GM12878 (cell line): ENCODE data around the gene GPRIN1. TPM values are rescaled to one million over a fixed set of nuclear protein-coding genes. Genes with fewer than 3 reads are reported as not detected.

Experiments
- ATAC-seq: fragments of 200-7000 bp; cut with Tn5 transposase; 3 replicates; pipeline ENCODE4 v1.9.1; 2020; ENCODE audit warnings: mild to moderate bottlenecking, moderate library complexity
- BruUV-seq: library from RNA; stranded (reverse); fragments of 400-500 nt; replicated peaks from 2 replicates; lab custom pipeline; 2021; lab: Mats Ljungman, UMichigan
- CTCF ChIA-PET: fragments of 300-600 bp; sonication (Branson Sonifier 250); formaldehyde crosslinking; extraction: SDS; loops from one replicate; lab custom pipeline; 2021; ENCODE audit warnings: inconsistent platforms; lab: Yijun Ruan, JAX
- POLR2A ChIA-PET: fragments of 350-600 bp; formaldehyde crosslinking; extraction: SDS; loops from one replicate; lab custom pipeline; 2021; ENCODE audit warnings: inconsistent platforms; lab: Charles Lee
- RAD21 ChIA-PET: fragments of 300-600 bp; sonication (Branson Sonifier 250); formaldehyde crosslinking; loops from one replicate; lab custom pipeline; 2023; ENCODE audit warnings: antibody characterized with exemption; ENCODE audit not compliant: unreplicated experiment; lab: Charles Lee
- SMC1A ChIA-PET: fragments of 300-600 bp; sonication (Branson Sonifier 250); formaldehyde crosslinking; loops from one replicate; lab custom pipeline; 2023; ENCODE audit not compliant: unreplicated experiment, uncharacterized antibody; lab: Charles Lee
- DNase-seq: peaks from one replicate; pipeline ENCODE4 v3.0.0-alpha.2; 2011; ENCODE audit warnings: low read depth, low spot score
- FAIRE-seq: peaks from 3 replicates; lab custom pipeline; 2011; peaks lifted over from hg19 to GRCh38; lab: Jason Lieb, UNC
- H2AFZ ChIP-seq: 2 replicates; pipeline ENCODE4 v1.6.0; 2011; ENCODE audit warnings: low read depth, low read length, control low read depth; ENCODE audit not compliant: control insufficient read depth
- H3K27ac ChIP-seq: 2 replicates; pipeline ENCODE4 v1.5.1; 2011; ENCODE audit warnings: control low read depth; ENCODE audit not compliant: control insufficient read depth, insufficient read depth
- H3K27me3 ChIP-seq, 2 experiments: replicated peaks in 1 of 2; 2 replicates each; pipeline versions ENCODE4 v1.6.0 to v1.6.1; 2011; ENCODE audit warnings: low read length in 1 of 2; ENCODE audit not compliant: control insufficient read depth in 2 of 2, insufficient read depth in 2 of 2
- H3K36me3 ChIP-seq, 2 experiments: 2 replicates each; pipeline ENCODE4 v1.5.1; 2011; ENCODE audit warnings: low read length in 1 of 2; ENCODE audit not compliant: control insufficient read depth in 2 of 2, insufficient read depth in 2 of 2
- H3K4me1 ChIP-seq: 2 replicates; pipeline ENCODE4 v1.6.1; 2011; ENCODE audit warnings: mild to moderate bottlenecking, low read length, moderate library complexity, mixed read lengths; ENCODE audit not compliant: control insufficient read depth, insufficient read depth
- H3K4me2 ChIP-seq: 2 replicates; pipeline ENCODE4 v1.6.0; 2011; ENCODE audit warnings: control low read depth; ENCODE audit not compliant: control insufficient read depth, insufficient read depth
- H3K4me3 ChIP-seq: fragments of 200-600 bp; sonication (generic); 2 replicates; pipeline ENCODE4 v1.5.1; 2016
- H3K79me2 ChIP-seq: 2 replicates; pipeline ENCODE4 v1.6.0; 2011; ENCODE audit warnings: low read length; ENCODE audit not compliant: control insufficient read depth, insufficient read depth
- H3K9ac ChIP-seq: 2 replicates; pipeline ENCODE4 v1.8.0; 2011; ENCODE audit warnings: low read length, control low read depth, mixed read lengths; ENCODE audit not compliant: control insufficient read depth, insufficient read depth
- H3K9me3 ChIP-seq: replicated peaks from 3 replicates; pipeline ENCODE4 v1.5.1; 2011; ENCODE audit warnings: mild to moderate bottlenecking, low read length; ENCODE audit not compliant: control insufficient read depth, insufficient read depth
- H4K20me1 ChIP-seq: 2 replicates; pipeline ENCODE4 v1.6.0; 2011; ENCODE audit not compliant: control insufficient read depth, insufficient read depth
- BCL3 ChIP-seq: IDR thresholded peaks from 2 replicates; pipeline ENCODE4 v1.6.1; 2011; ENCODE audit warnings: borderline replicate concordance, low read depth, mild to moderate bottlenecking, moderate library complexity, low read length; ENCODE audit not compliant: insufficient read depth, poor library complexity, severe bottlenecking
- CBX3 ChIP-seq: fragments of 200-600 bp; sonication (generic); IDR thresholded peaks from 2 replicates; pipeline ENCODE4 v1.6.1; 2016; ENCODE audit warnings: low read depth, borderline replicate concordance
- CTCF ChIP-seq, 3 experiments: IDR thresholded peaks in 2 of 3; conservative IDR thresholded peaks in 1 of 3; 2 replicates each; pipeline ENCODE4 v1.5.1; 2011; ENCODE audit warnings: low read depth in 3 of 3, low read length in 3 of 3, mild to moderate bottlenecking in 3 of 3, control low read depth in 2 of 3, moderate library complexity in 2 of 3, inconsistent platforms in 1 of 3, mixed read lengths in 1 of 3; ENCODE audit not compliant: control insufficient read depth in 2 of 3, insufficient read depth in 1 of 3; ENCODE audit errors: extremely low read depth in 1 of 3
- EED ChIP-seq: sonication (generic); IDR thresholded peaks from 2 replicates; pipeline ENCODE4 v1.6.1; 2016; ENCODE audit warnings: antibody characterized with exemption, low read depth
- EP300 ChIP-seq, 2 experiments: fragments of 150-350 bp in 1 of 2; IDR thresholded peaks; 2 replicates each; pipeline ENCODE4 v1.6.1; 2011 to 2012; ENCODE audit warnings: low read depth in 2 of 2, low read length in 2 of 2, borderline replicate concordance in 1 of 2, improper control_type of control experiment in 1 of 2, inconsistent platforms in 1 of 2; ENCODE audit not compliant: control insufficient read depth in 1 of 2
- EZH2 ChIP-seq: IDR thresholded peaks from 2 replicates; pipeline ENCODE4 v1.6.1; 2012; ENCODE audit warnings: low read depth, mild to moderate bottlenecking, control low read depth, inconsistent platforms, low read length, borderline replicate concordance; ENCODE audit not compliant: control insufficient read depth
- IKZF1 ChIP-seq: fragments of 450-650 bp; conservative IDR thresholded peaks from 2 replicates; pipeline ENCODE4 v1.6.1; 2017; ENCODE audit warnings: antibody characterized with exemption, mild to moderate bottlenecking
- MAX ChIP-seq: IDR thresholded peaks from 2 replicates; pipeline ENCODE4 v1.6.1; 2012; ENCODE audit warnings: low read depth, low read length, improper control_type of control experiment
- POLR2AphosphoS2 ChIP-seq: IDR thresholded peaks from 2 replicates; pipeline ENCODE4 v1.6.1; 2011; ENCODE audit warnings: low read depth, mild to moderate bottlenecking, low read length, improper control_type of control experiment, moderate library complexity
- SPI1 ChIP-seq: IDR thresholded peaks from 2 replicates; pipeline ENCODE4 v1.6.1; 2011; ENCODE audit warnings: low read depth, mild to moderate bottlenecking, low read length, moderate library complexity, borderline replicate concordance; ENCODE audit not compliant: insufficient read depth
- ZBTB11 ChIP-seq: fragments of 450-650 bp; formaldehyde crosslinking; IDR thresholded peaks from 2 replicates; pipeline ENCODE4 v1.5.0; 2022; ENCODE audit warnings: mild to moderate bottlenecking, missing genetic modification characterization
- ZNF217 ChIP-seq: fragments of 450-650 bp; IDR thresholded peaks from 2 replicates; pipeline ENCODE4 v1.6.1; 2017; ENCODE audit warnings: antibody characterized with exemption, mild to moderate bottlenecking
- ZNF274 ChIP-seq: IDR thresholded peaks from one replicate; pipeline ENCODE4 v1.8.0; 2011; ENCODE audit not compliant: insufficient read length, insufficient read depth
- ZNF384 ChIP-seq: IDR thresholded peaks from 2 replicates; pipeline ENCODE4 v1.6.1; 2012; ENCODE audit warnings: low read depth, mild to moderate bottlenecking, low read length, improper control_type of control experiment, borderline replicate concordance
- WGBS: methylation state at CpG from one replicate; pipeline ENCODE4 v1.1.6; 2016; ENCODE audit warnings: low lambda C conversion rate; ENCODE audit not compliant: insufficient replicate concordance, insufficient coverage; ENCODE audit errors: missing lambda C conversion rate; 5-methylcytosine and 5-hydroxymethylcytosine counted together
- in situ Hi-C: fragments of 300-500 bp; cut with MboI; formaldehyde crosslinking; loops from 9 replicates; pipeline ENCODE4 v1.14.3; 2018; ENCODE audit warnings: mixed read lengths
- intact Hi-C: fragments of 100-400 bp; cut with micrococcal nuclease; formaldehyde crosslinking; loops from one replicate; pipeline ENCODE4 v1.14.2; 2022; ENCODE audit not compliant: unreplicated experiment
- polyA plus RNA-seq, 11 experiments: library from polyadenylated mRNA; depleted of rRNA in 4 of 11; unstranded in 6 of 11; stranded (reverse) in 5 of 11; fragments of >200 nt; fragmentation: Nextera tagmentation in 4 of 11; fragmentation: Illumina TruSeq in 1 of 11; extraction: Ambion mirVana in 4 of 11; extraction: Trizol in 1 of 11; gene quantifications; 1 replicate in 1 of 11; 2 replicates in 10 of 11; pipeline versions ENCODE4 v1.2.1 to v1.2.3, GENCODE V29; 2011 to 2016; ENCODE audit warnings: inconsistent platforms in 2 of 11, missing spikeins in 2 of 11, low read depth in 1 of 11
- total RNA-seq, 4 experiments: library from RNA; depleted of rRNA in 3 of 4; stranded (reverse); fragments of >200 nt in 3 of 4; fragmentation: Illumina TruSeq in 1 of 4; extraction: Trizol in 1 of 4; gene quantifications; 2 replicates each; pipeline versions ENCODE4 v1.2.1 to v1.2.3, GENCODE V29; 2013 to 2021

Gene GPRIN1
- total and polyA plus RNA-seq, 10 of the 15 experiments (the other 5 are each of a cell fraction or from before 2014, with no cell fraction given) = 0.52 to 16.3 (median 4.5) TPM

- TF ChIP-seq ZBTB11 (CRISPR knock-in tag) = no peak
- TF ChIP-seq EP300 (IDR thresholded peaks at IDR 0.05; ENCODE audit: borderline replicate concordance in 1 of 2, control insufficient read depth in 1 of 2, low read depth in 2 of 2, low read length in 2 of 2) = no peak
- no peak for TF ChIP-seq SPI1
- no peak for TF ChIP-seq MAX
Observed at GRCh38 chr5:176621661-176622079, 11.7 kb upstream of the GPRIN1 start (continued).

GRCh38 chr5:176620333-176620981 lies 10.5 kb upstream of the GPRIN1 start:
- POLR2A ChIA-PET = interaction anchor here (0.7 kb wide), 1 partner anchor 1608 kb away, joined by 3 read pairs; no protein-coding TSS in a partner anchor
- ATAC-seq (no peak), DNase-seq (no peak), FAIRE-seq (no peak)
- Histone ChIP-seq H3K36me3 (no peaks in the 10 kb centered on the region), H3K27ac (no peak overlapping the region), H2AFZ (no peak overlapping the region), H4K20me1 (no peaks in the 10 kb centered on the region), H3K4me2 (0 out of 2 replicates have a peak overlapping the region, but pooled peaks have one; percentile 42), H3K27me3 (peaks cover 4 to 7% of the 10 kb centered on the region in 2 experiments), H3K9me3 (no peaks in the 10 kb centered on the region), H3K4me3 (no peak overlapping the region), H3K9ac (no peak overlapping the region), H3K4me1 (no peaks in the 10 kb centered on the region), H3K79me2 (no peaks in the 10 kb centered on the region)
- CTCF ChIA-PET = interaction anchor here (0.8 to 2.1 kb wide), 2 partner anchors 40 to 127 kb away, joined by 3 to 7 read pairs; no protein-coding TSS in a partner anchor
- in situ Hi-C loops = no loop called here
- WGBS = 5% methylated on average over 32 of the region's 32 CpGs
- RAD21 ChIA-PET = no interaction called here
- SMC1A ChIA-PET = no interaction called here
- intact Hi-C loops = no loop called here
- BruUV-seq = no TSS peak
- TF ChIP-seq BCL3 (no peak), CTCF (IDR thresholded peaks at IDR 0.05 in 2 of 3, conservative IDR thresholded peaks at IDR 0.05 in 1 of 3; ENCODE audit: control insufficient read depth in 2 of 3, extremely low read depth in 1 of 3, insufficient read depth in 1 of 3, low read depth in 3 of 3, low read length in 3 of 3) (no peak), ZNF217 (no peak), POLR2AphosphoS2 (no peak), ZNF384 (no peak), EED (no peak), IKZF1 (no peak), CBX3 (no peak), SPI1 (no peak), ZNF274 (no peak), EZH2 (no peak)
